Adrenal gland (tissue), 12 donors: ENCODE data around the gene CECR2. TPM values are rescaled to one million over a fixed set of nuclear protein-coding genes. Genes with fewer than 3 reads are reported as not detected.

Experiments
- DNase-seq, 7 donors: peaks; one replicate each; pipeline ENCODE4 v3.0.0-alpha.2; 2019 to 2020
- H3K27ac ChIP-seq, 5 donors: fragments of 200-600 bp; sonication (generic) in 4 of 5; 1 replicate in 3 of 5; 2 replicates in 2 of 5; pipeline versions ENCODE4 v1.5.1 to v1.8.0; 2016 to 2020; ENCODE audit warnings: mild to moderate bottlenecking in 1 of 5
- H3K27me3 ChIP-seq: fragments of 200-600 bp; 2 replicates; pipeline ENCODE4 v1.8.0; 2021
- H3K36me3 ChIP-seq, 2 donors: fragments of 200-600 bp; replicated peaks in 1 of 2; 1 replicate in 1 of 2; 2 replicates in 1 of 2; pipeline versions ENCODE4 v1.5.1 to v1.8.0; 2018 to 2022
- H3K4me1 ChIP-seq, 2 donors: fragments of 200-600 bp; replicated peaks in 1 of 2; 1 replicate in 1 of 2; 2 replicates in 1 of 2; pipeline versions ENCODE4 v1.5.1 to v1.8.0; 2018 to 2021
- H3K4me3 ChIP-seq, 4 donors: fragments of 200-600 bp; sonication (generic) in 3 of 4; one replicate each; pipeline ENCODE4 v1.5.1; 2016 to 2018
- H3K9me3 ChIP-seq, 3 donors: fragments of 200-600 bp; sonication (generic) in 1 of 3; replicated peaks in 1 of 3; 1 replicate in 2 of 3; 2 replicates in 1 of 3; pipeline versions ENCODE4 v1.5.1 to v1.8.0; 2016 to 2021
- CTCF ChIP-seq, 6 experiments: fragments of 450-650 bp in 4 of 6; fragments of 200-600 bp in 2 of 6; sonication (generic) in 1 of 6; IDR thresholded peaks; 1 replicate in 5 of 6; 2 replicates in 1 of 6; pipeline versions ENCODE4 v1.5.1 to v1.8.0; 2016 to 2021; ENCODE audit warnings: antibody characterized with exemption in 6 of 6, mild to moderate bottlenecking in 2 of 6, moderate library complexity in 1 of 6
- POLR2A ChIP-seq, 2 donors: fragments of 450-650 bp; IDR thresholded peaks; one replicate each; pipeline ENCODE4 v1.6.1; 2017; ENCODE audit warnings: antibody characterized with exemption in 2 of 2, mild to moderate bottlenecking in 2 of 2, moderate library complexity in 1 of 2
- WGBS, 4 donors: extraction: QIAGEN DNeasy Blood & Tissue Kit in 2 of 4; methylation state at CpG; one replicate each; pipeline versions ENCODE4 v1.1.5 to v1.1.7; 2013 to 2017; 5-methylcytosine and 5-hydroxymethylcytosine counted together
- intact Hi-C, 2 donors: fragments of 100-400 bp; cut with DNase I; formaldehyde crosslinking; loops; one replicate each; pipeline versions ENCODE4 v1.14.1 to v1.15.0; 2022 to 2023
- polyA plus RNA-seq, 3 donors: library from polyadenylated mRNA; stranded (reverse); fragments of 200-250 nt in 2 of 3; fragments of 350-450 nt in 1 of 3; fragmentation: Illumina TruSeq in 1 of 3; extraction: RNeasy Lipid Tissue Mini Kit (QIAGEN cat#74804) in 1 of 3; gene quantifications; one replicate each; pipeline ENCODE4 v1.2.3, GENCODE V29; 2013 to 2014
- total RNA-seq, 9 donors: library from RNA; depleted of rRNA in 4 of 9; stranded (reverse); fragments of >200 nt in 4 of 9; fragments of 120-200 nt in 1 of 9; fragmentation: NEBNext Ultra II Directional in 1 of 9; extraction: Animal tissue kit (Norgen Biotek cat#: 25700) in 1 of 9; gene quantifications; one replicate each; pipeline versions ENCODE4 v1.1.0 to v1.2.4, GENCODE V29; 2013 to 2023
- donor health status: healthy with polysubstance abuse.
- donor health status: Bipolar disorder and iron deficiency.
- donor health status: DM: yes; HTN: yes; CAD: no.
- donor health status: DM: no; HTN: no; CAD: no.
- donor health status: DM: no; HTN: no; CAD: no.
- donor health status: DM: yes; HTN: yes; CAD: no.

The CECR2 gene
- total and polyA plus RNA-seq, 12 donors = 0.20 to 1.7 (median 0.67) TPM

- H3K27ac ChIP-seq = no peak overlapping the region
- no peak for DNase-seq
- no peak overlapping the region for H3K4me3 ChIP-seq
- H3K9me3 ChIP-seq = no peaks in the 10 kb centered on the region
- no peaks in the 10 kb centered on the region for H3K36me3 ChIP-seq
- no peaks in the 10 kb centered on the region for H3K27me3 ChIP-seq
- WGBS, 4 donors = 69 to 91% (median 78%) methylated on average over 10 of the region's 10 CpGs
- peaks cover 0 to 8% of the 10 kb centered on the region in 2 donors for H3K4me1 ChIP-seq
- intact Hi-C loops = no loop called here
- TF ChIP-seq CTCF (IDR thresholded peaks at IDR 0.05) (no peak), POLR2A (IDR thresholded peaks at IDR 0.05) (no peak)
Measured at GRCh38 chr22:17566776-17567175, 197.5 kb downstream of the CECR2 start.

GRCh38 chr22:17569971-17570511 is 200.8 kb downstream of the CECR2 start:
- no peak for TF ChIP-seq CTCF (IDR thresholded peaks at IDR 0.05)
- no peak for TF ChIP-seq POLR2A (IDR thresholded peaks at IDR 0.05)
- 37 to 55% (median 42%) methylated on average over 5 to 8 of the region's 8 CpGs for WGBS, 4 donors
- peak in 6 of 7 donors; percentile 19 to 67 (median 32) for DNase-seq
- H3K27ac ChIP-seq = peak overlapping the region in 3 of 5 donors; percentile 57 to 93 (median 78)
- H3K27me3 ChIP-seq = no peaks in the 10 kb centered on the region
- H3K4me3 ChIP-seq = peak overlapping the region in 1 of 4 donors; percentile 12
- H3K36me3 ChIP-seq = no peaks in the 10 kb centered on the region
- intact Hi-C loops = loop anchor here in 1 of 2 donors (10.0 kb wide), 1 partner anchor 65 kb away; the partner anchor contains the start of gene BCL2L13
- peaks cover 0 to 9% of the 10 kb centered on the region in 2 donors for H3K4me1 ChIP-seq
- H3K9me3 ChIP-seq = no peaks in the 10 kb centered on the region

- Histone ChIP-seq H3K27me3 (no peaks in the 10 kb centered on the region), H3K4me3 (peak overlapping the region in 1 of 4 donors; percentile 27), H3K27ac (peak overlapping the region in 4 of 5 donors; percentile 28 to 93 (median 62)), H3K4me1 (peaks cover 0 to 9% of the 10 kb centered on the region in 2 donors), H3K36me3 (no peaks in the 10 kb centered on the region), H3K9me3 (no peaks in the 10 kb centered on the region)
- 37 to 48% (median 42%) methylated on average over 19 to 21 of the region's 21 CpGs for WGBS, 4 donors
- TF ChIP-seq CTCF (IDR thresholded peaks at IDR 0.05) (no peak), POLR2A (IDR thresholded peaks at IDR 0.05) (peak in 1 of 2 donors; percentile 21)
- intact Hi-C loops = loop anchor here in 1 of 2 donors (10.0 kb wide), 1 partner anchor 64 kb away; the partner anchor contains the start of gene BCL2L13
- DNase-seq = peak; percentile 27 to 86 (median 74)
Measured at GRCh38 chr22:17570851-17571631, 201.8 kb downstream of the CECR2 start.

- Histone ChIP-seq H3K4me3 (no peak overlapping the region), H3K36me3 (no peaks in the 10 kb centered on the region), H3K27ac (no peak overlapping the region), H3K4me1 (peaks cover 0 to 9% of the 10 kb centered on the region in 2 donors), H3K27me3 (no peaks in the 10 kb centered on the region), H3K9me3 (no peaks in the 10 kb centered on the region)
- DNase-seq = no peak
- no peak for TF ChIP-seq CTCF (IDR thresholded peaks at IDR 0.05)
- TF ChIP-seq POLR2A (IDR thresholded peaks at IDR 0.05) = no peak
- intact Hi-C loops = loop anchor here in 1 of 2 donors (10.0 kb wide), 1 partner anchor 60 kb away; the partner anchor contains the start of gene BCL2L13
- WGBS, 4 donors = 85 to 91% (median 86%) methylated on average over 5 of the region's 5 CpGs
Measured at GRCh38 chr22:17575151-17575550, 205.9 kb downstream of the CECR2 start.
